Ectodermal cell (in vitro differentiated cells): ENCODE data around the gene GRIK1.

Source experiments
- H3K27ac ChIP-seq: 2 replicates; pipeline ENCODE4 v1.7.0; 2013; ENCODE audit warnings: mild to moderate bottlenecking, low read depth, low read length; ENCODE audit not compliant: insufficient read depth, poor library complexity, severe bottlenecking
- H3K27me3 ChIP-seq: 2 replicates; pipeline ENCODE4 v1.7.0; 2013; ENCODE audit warnings: mild to moderate bottlenecking, low read length; ENCODE audit not compliant: insufficient read depth, control insufficient read depth, poor library complexity, severe bottlenecking
- H3K36me3 ChIP-seq: one replicate; pipeline ENCODE4 v1.7.0; 2013; ENCODE audit warnings: low read length; ENCODE audit not compliant: control insufficient read depth, insufficient read depth
- H3K4me1 ChIP-seq: one replicate; pipeline ENCODE4 v1.7.0; 2013; ENCODE audit warnings: low read length; ENCODE audit not compliant: control insufficient read depth, insufficient read depth
- H3K4me3 ChIP-seq: 2 replicates; pipeline ENCODE4 v1.7.0; 2013; ENCODE audit warnings: low read depth, low read length, control low read depth; ENCODE audit not compliant: insufficient read depth
- H3K9me3 ChIP-seq: 2 replicates; pipeline ENCODE4 v1.7.0; 2013; ENCODE audit warnings: mild to moderate bottlenecking, low read length, moderate library complexity; ENCODE audit not compliant: control insufficient read depth
- WGBS, 2 experiments: methylation state at CpG; one replicate each; pipeline ENCODE4 v1.1.7; 2013; ENCODE audit warnings: missing lambda C conversion rate in 2 of 2; 5-methylcytosine and 5-hydroxymethylcytosine counted together

Gene GRIK1

GRCh38 chr21:29928537-29928936 is 11.3 kb downstream of the GRIK1 start:
- H3K4me1 ChIP-seq = no peaks in the 10 kb centered on the region
- H3K9me3 ChIP-seq = no peaks in the 10 kb centered on the region
- no peak overlapping the region for H3K27ac ChIP-seq
- no peak overlapping the region for H3K4me3 ChIP-seq
- H3K36me3 ChIP-seq = no peaks in the 10 kb centered on the region
- WGBS, 2 experiments = 52 to 65% methylated on average over 2 to 4 of the region's 4 CpGs
- H3K27me3 ChIP-seq = no peaks in the 10 kb centered on the region

- Histone ChIP-seq H3K4me1 (no peaks in the 10 kb centered on the region), H3K27ac (no peak overlapping the region), H3K9me3 (no peaks in the 10 kb centered on the region), H3K4me3 (no peak overlapping the region), H3K36me3 (no peaks in the 10 kb centered on the region), H3K27me3 (no peaks in the 10 kb centered on the region)
- 100% methylated on average over 1 of the region's 1 CpG for WGBS, 2 experiments
Observed at GRCh38 chr21:29920938-29921337, 18.9 kb downstream of the GRIK1 start.

- Histone ChIP-seq H3K36me3 (no peaks in the 10 kb centered on the region), H3K27ac (no peak overlapping the region), H3K4me3 (no peak overlapping the region), H3K4me1 (no peaks in the 10 kb centered on the region), H3K27me3 (no peaks in the 10 kb centered on the region), H3K9me3 (no peaks in the 10 kb centered on the region)
- WGBS, 2 experiments = 98 to 100% methylated on average over 2 of the region's 2 CpGs
Observed at GRCh38 chr21:29914326-29914725, 25.5 kb downstream of the GRIK1 start.

- no peaks in the 10 kb centered on the region for H3K4me1 ChIP-seq
- WGBS, 2 experiments = 94 to 100% methylated on average over 1 to 4 of the region's 4 CpGs
- H3K36me3 ChIP-seq = no peaks in the 10 kb centered on the region
- H3K27me3 ChIP-seq = no peaks in the 10 kb centered on the region
- no peak overlapping the region for H3K4me3 ChIP-seq
- no peak overlapping the region for H3K27ac ChIP-seq
- no peaks in the 10 kb centered on the region for H3K9me3 ChIP-seq
Observed at GRCh38 chr21:29909571-29909970, 30.2 kb downstream of the GRIK1 start.

- no peaks in the 10 kb centered on the region for H3K4me1 ChIP-seq
- 90 to 92% methylated on average over 10 to 11 of the region's 11 CpGs for WGBS, 2 experiments
- H3K9me3 ChIP-seq = no peaks in the 10 kb centered on the region
- no peak overlapping the region for H3K27ac ChIP-seq
- H3K27me3 ChIP-seq = no peaks in the 10 kb centered on the region
- H3K4me3 ChIP-seq = no peak overlapping the region
- no peaks in the 10 kb centered on the region for H3K36me3 ChIP-seq
Observed at GRCh38 chr21:29904359-29905282, 35.2 kb downstream of the GRIK1 start.

GRCh38 chr21:29896884-29897283 is 42.9 kb downstream of the GRIK1 start:
- WGBS, 2 experiments = 95 to 99% methylated on average over 2 to 3 of the region's 3 CpGs
- Histone ChIP-seq H3K4me3 (no peak overlapping the region), H3K27ac (no peak overlapping the region), H3K9me3 (no peaks in the 10 kb centered on the region), H3K27me3 (no peaks in the 10 kb centered on the region), H3K4me1 (no peaks in the 10 kb centered on the region), H3K36me3 (no peaks in the 10 kb centered on the region)

- 94 to 97% methylated on average over 3 of the region's 3 CpGs for WGBS, 2 experiments
- no peak overlapping the region for H3K27ac ChIP-seq
- no peaks in the 10 kb centered on the region for H3K36me3 ChIP-seq
- H3K4me1 ChIP-seq = no peaks in the 10 kb centered on the region
- H3K4me3 ChIP-seq = no peak overlapping the region
- H3K27me3 ChIP-seq = no peaks in the 10 kb centered on the region
- no peaks in the 10 kb centered on the region for H3K9me3 ChIP-seq
Observed at GRCh38 chr21:29893687-29894086, 46.1 kb downstream of the GRIK1 start.

GRCh38 chr21:29892379-29892778 is 47.4 kb downstream of the GRIK1 start:
- Histone ChIP-seq H3K27me3 (no peaks in the 10 kb centered on the region), H3K36me3 (no peaks in the 10 kb centered on the region), H3K27ac (no peak overlapping the region), H3K4me3 (no peak overlapping the region), H3K9me3 (no peaks in the 10 kb centered on the region), H3K4me1 (no peaks in the 10 kb centered on the region)
- WGBS, 2 experiments = 91 to 94% methylated on average over 6 of the region's 6 CpGs

- Histone ChIP-seq H3K4me1 (no peaks in the 10 kb centered on the region), H3K27me3 (no peaks in the 10 kb centered on the region), H3K27ac (no peak overlapping the region), H3K36me3 (no peaks in the 10 kb centered on the region), H3K4me3 (no peak overlapping the region), H3K9me3 (no peaks in the 10 kb centered on the region)
- WGBS, 2 experiments = 86 to 88% methylated on average over 1 to 2 of the region's 2 CpGs
Observed at GRCh38 chr21:29888437-29888836, 51.4 kb downstream of the GRIK1 start.

- Histone ChIP-seq H3K9me3 (no peaks in the 10 kb centered on the region), H3K27me3 (no peaks in the 10 kb centered on the region), H3K27ac (no peak overlapping the region), H3K4me1 (no peaks in the 10 kb centered on the region), H3K36me3 (no peaks in the 10 kb centered on the region), H3K4me3 (no peak overlapping the region)
Observed at GRCh38 chr21:29887313-29888009, 52.3 kb downstream of the GRIK1 start.
